H1 (cell line): Measurements from ENCODE around the gene TEX29.

ENCODE experiments used
- EP300 ChIP-seq, 2 experiments: IDR thresholded peaks; 1 replicate in 1 of 2; 2 replicates in 1 of 2; pipeline ENCODE4 v1.6.1; 2011 to 2012; ENCODE audit warnings: low read depth in 2 of 2, low read length in 2 of 2, mild to moderate bottlenecking in 2 of 2, borderline replicate concordance in 1 of 2, inconsistent platforms in 1 of 2, moderate library complexity in 1 of 2
- POLR2A ChIP-seq, 2 experiments: IDR thresholded peaks; 1 replicate in 1 of 2; 2 replicates in 1 of 2; pipeline ENCODE4 v1.6.1; 2011; ENCODE audit warnings: low read depth in 2 of 2, low read length in 2 of 2, mild to moderate bottlenecking in 2 of 2; ENCODE audit errors: control extremely low read depth in 1 of 2
- POLR2AphosphoS5 ChIP-seq: IDR thresholded peaks from 2 replicates; pipeline ENCODE4 v1.6.1; 2011; ENCODE audit warnings: low read depth, low read length
- RNF2 ChIP-seq: fragments of 200-900, 300-1000 bp; sonication (generic); IDR thresholded peaks from 2 replicates; pipeline ENCODE4 v1.7.1; 2016; ENCODE audit warnings: borderline replicate concordance, low read depth, mild to moderate bottlenecking, antibody characterized with exemption, low read length; ENCODE audit not compliant: poor library complexity, severe bottlenecking; ENCODE audit errors: missing control alignments
- ZNF274 ChIP-seq: IDR thresholded peaks from 2 replicates; pipeline ENCODE4 v1.7.0; 2012; ENCODE audit warnings: low read length, borderline replicate concordance; ENCODE audit errors: extremely low read depth
- TF ChIP-seq, protein P1 (sequence below), 3 experiments: IDR thresholded peaks; 1 replicate in 2 of 3; 2 replicates in 1 of 3; pipeline versions ENCODE4 v1.5.1 to v1.6.1; 2011; ENCODE audit warnings: low read length in 3 of 3, mild to moderate bottlenecking in 3 of 3, inconsistent platforms in 2 of 3, low read depth in 1 of 3, moderate library complexity in 1 of 3; ENCODE audit not compliant: insufficient read depth in 1 of 3; ENCODE audit errors: control extremely low read depth in 1 of 3
- TF ChIP-seq, protein P2 (sequence below): IDR thresholded peaks from 2 replicates; pipeline ENCODE4 v1.6.1; 2012; ENCODE audit warnings: low read length, inconsistent platforms

DNA sequence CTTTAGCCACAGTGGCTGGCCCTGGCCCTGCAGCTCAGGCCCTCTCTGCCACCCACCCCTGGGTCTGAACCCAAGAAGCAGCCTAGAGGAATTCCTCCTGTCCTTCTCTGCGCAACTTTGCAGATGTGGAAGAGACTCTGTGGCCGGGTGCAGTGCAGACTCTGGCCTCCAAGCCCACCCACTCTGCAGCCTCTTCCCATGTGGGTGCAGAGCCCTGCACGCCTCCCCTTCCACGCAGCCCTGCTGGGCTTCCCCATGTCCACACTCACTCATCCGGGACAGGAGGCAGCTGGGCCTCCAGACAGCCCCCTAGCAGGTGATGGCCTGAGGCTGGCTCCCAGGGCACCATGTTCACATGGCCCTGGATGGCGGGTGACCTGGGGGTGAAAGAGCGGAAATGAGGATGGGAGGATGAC lies 2.5 kb downstream of the TEX29 start:
- TF ChIP-seq, protein P1, sequence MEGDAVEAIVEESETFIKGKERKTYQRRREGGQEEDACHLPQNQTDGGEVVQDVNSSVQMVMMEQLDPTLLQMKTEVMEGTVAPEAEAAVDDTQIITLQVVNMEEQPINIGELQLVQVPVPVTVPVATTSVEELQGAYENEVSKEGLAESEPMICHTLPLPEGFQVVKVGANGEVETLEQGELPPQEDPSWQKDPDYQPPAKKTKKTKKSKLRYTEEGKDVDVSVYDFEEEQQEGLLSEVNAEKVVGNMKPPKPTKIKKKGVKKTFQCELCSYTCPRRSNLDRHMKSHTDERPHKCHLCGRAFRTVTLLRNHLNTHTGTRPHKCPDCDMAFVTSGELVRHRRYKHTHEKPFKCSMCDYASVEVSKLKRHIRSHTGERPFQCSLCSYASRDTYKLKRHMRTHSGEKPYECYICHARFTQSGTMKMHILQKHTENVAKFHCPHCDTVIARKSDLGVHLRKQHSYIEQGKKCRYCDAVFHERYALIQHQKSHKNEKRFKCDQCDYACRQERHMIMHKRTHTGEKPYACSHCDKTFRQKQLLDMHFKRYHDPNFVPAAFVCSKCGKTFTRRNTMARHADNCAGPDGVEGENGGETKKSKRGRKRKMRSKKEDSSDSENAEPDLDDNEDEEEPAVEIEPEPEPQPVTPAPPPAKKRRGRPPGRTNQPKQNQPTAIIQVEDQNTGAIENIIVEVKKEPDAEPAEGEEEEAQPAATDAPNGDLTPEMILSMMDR (IDR thresholded peaks at IDR 0.05; ENCODE audit: control extremely low read depth in 1 of 3, insufficient read depth in 1 of 3, low read depth in 1 of 3, low read length in 3 of 3): no peak
- TF ChIP-seq ZNF274 (no peak), RNF2 (no peak), POLR2AphosphoS5 (no peak), EP300 (IDR thresholded peaks at IDR 0.05; ENCODE audit: borderline replicate concordance in 1 of 2, low read depth in 2 of 2, low read length in 2 of 2) (no peak), POLR2A (IDR thresholded peaks at IDR 0.05; ENCODE audit: control extremely low read depth in 1 of 2, low read depth in 2 of 2, low read length in 2 of 2) (no peak)
- TF ChIP-seq, protein P2, sequence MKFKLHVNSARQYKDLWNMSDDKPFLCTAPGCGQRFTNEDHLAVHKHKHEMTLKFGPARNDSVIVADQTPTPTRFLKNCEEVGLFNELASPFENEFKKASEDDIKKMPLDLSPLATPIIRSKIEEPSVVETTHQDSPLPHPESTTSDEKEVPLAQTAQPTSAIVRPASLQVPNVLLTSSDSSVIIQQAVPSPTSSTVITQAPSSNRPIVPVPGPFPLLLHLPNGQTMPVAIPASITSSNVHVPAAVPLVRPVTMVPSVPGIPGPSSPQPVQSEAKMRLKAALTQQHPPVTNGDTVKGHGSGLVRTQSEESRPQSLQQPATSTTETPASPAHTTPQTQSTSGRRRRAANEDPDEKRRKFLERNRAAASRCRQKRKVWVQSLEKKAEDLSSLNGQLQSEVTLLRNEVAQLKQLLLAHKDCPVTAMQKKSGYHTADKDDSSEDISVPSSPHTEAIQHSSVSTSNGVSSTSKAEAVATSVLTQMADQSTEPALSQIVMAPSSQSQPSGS: no peak
